ENCODE data around the gene SGPL1. TPM values are rescaled to one million over a fixed set of nuclear protein-coding genes. Genes with fewer than 3 reads are reported as not detected.

Gene SGPL1
- total RNA-seq, 4 donors from 2014 or later = 24.9 to 65.4 (median 61.3) TPM

GRCh38 chr10:70905071-70906021, 89.6 kb downstream of the SGPL1 start:
- H3K27ac ChIP-seq = no peak overlapping the region
- H3K9me3 ChIP-seq = no peaks in the 10 kb centered on the region
- TF ChIP-seq POLR2AphosphoS5 (IDR thresholded peaks at IDR 0.05) (no peak), CTCF (IDR thresholded peaks at IDR 0.05) (no peak), POLR2A (IDR thresholded peaks at IDR 0.05) (no peak), EP300 (IDR thresholded peaks at IDR 0.05; ENCODE audit: low read depth) (no peak)
- no peaks in the 10 kb centered on the region for H3K36me3 ChIP-seq
- DNase-seq = peak; percentile 6
- H3K4me1 ChIP-seq = peaks cover 4 to 23% (median 10%) of the 10 kb centered on the region in 4 donors
- WGBS, 2 donors (ENCODE audit: low coverage in 1 of 2) = 86 to 95% methylated on average over 6 to 27 of the region's 27 CpGs
- no peak overlapping the region for H3K4me3 ChIP-seq
- intact Hi-C loops (cut with DNase I; ENCODE audit: low total_unique reads) (no loop called here), in situ Hi-C loops (cut with MboI; ENCODE audit: low pct_ligation_motif_present in 1 of 4, low pct_unique_long_range_greater_than_20kb in 1 of 4, low sequenced_read_pairs in 3 of 4) (loop anchor here in 1 of 4 donors (10.0 kb wide), 1 partner anchor 299 kb away; no protein-coding TSS in a partner anchor)
- no peaks in the 10 kb centered on the region for H3K27me3 ChIP-seq

GRCh38 chr10:70906031-70906783, 90.5 kb downstream of the SGPL1 start:
- Histone ChIP-seq H3K36me3 (no peaks in the 10 kb centered on the region), H3K27ac (no peak overlapping the region), H3K9me3 (no peaks in the 10 kb centered on the region), H3K4me1 (peaks cover 4 to 23% (median 10%) of the 10 kb centered on the region in 4 donors), H3K4me3 (no peak overlapping the region), H3K27me3 (no peaks in the 10 kb centered on the region)
- WGBS, 2 donors (ENCODE audit: low coverage in 1 of 2) = 63 to 71% methylated on average over 1 to 5 of the region's 5 CpGs
- intact Hi-C loops (cut with DNase I; ENCODE audit: low total_unique reads) = no loop called here
- in situ Hi-C loops (cut with MboI; ENCODE audit: low pct_ligation_motif_present in 1 of 4, low pct_unique_long_range_greater_than_20kb in 1 of 4, low sequenced_read_pairs in 3 of 4) = loop anchor here in 1 of 4 donors (10.0 kb wide), 1 partner anchor 299 kb away; no protein-coding TSS in a partner anchor
- no peak for TF ChIP-seq POLR2A (IDR thresholded peaks at IDR 0.05)
- no peak for DNase-seq

- H3K9me3 ChIP-seq = no peaks in the 10 kb centered on the region
- WGBS, 2 donors (ENCODE audit: low coverage in 1 of 2) = 52 to 54% methylated on average over 3 to 15 of the region's 15 CpGs
- H3K27me3 ChIP-seq = no peaks in the 10 kb centered on the region
- in situ Hi-C loops (cut with MboI; ENCODE audit: low pct_ligation_motif_present in 1 of 4, low pct_unique_long_range_greater_than_20kb in 1 of 4, low sequenced_read_pairs in 3 of 4) (loop anchor here in 1 of 4 donors (10.0 kb wide), 1 partner anchor 298 kb away; no protein-coding TSS in a partner anchor), intact Hi-C loops (cut with DNase I; ENCODE audit: low total_unique reads) (no loop called here)
- peak; percentile 23 for DNase-seq
- no peak overlapping the region for H3K4me3 ChIP-seq
- H3K4me1 ChIP-seq = peaks cover 4 to 23% (median 10%) of the 10 kb centered on the region in 4 donors
- H3K27ac ChIP-seq = no peak overlapping the region
- TF ChIP-seq CTCF (IDR thresholded peaks at IDR 0.05) (peak in 1 of 5 experiments; percentile 30), POLR2A (IDR thresholded peaks at IDR 0.05) (no peak)
- no peaks in the 10 kb centered on the region for H3K36me3 ChIP-seq
Measured at GRCh38 chr10:70906953-70907636, 91.3 kb downstream of the SGPL1 start.

- in situ Hi-C loops (cut with MboI; ENCODE audit: low pct_ligation_motif_present in 1 of 4, low pct_unique_long_range_greater_than_20kb in 1 of 4, low sequenced_read_pairs in 3 of 4) = loop anchor here in 1 of 4 donors (10.0 kb wide), 1 partner anchor 297 kb away; no protein-coding TSS in a partner anchor
- Histone ChIP-seq H3K4me1 (peaks cover 4 to 23% (median 10%) of the 10 kb centered on the region in 4 donors), H3K27me3 (no peaks in the 10 kb centered on the region), H3K9me3 (no peaks in the 10 kb centered on the region), H3K36me3 (no peaks in the 10 kb centered on the region), H3K4me3 (no peak overlapping the region), H3K27ac (no peak overlapping the region)
- no peak for TF ChIP-seq EP300 (IDR thresholded peaks at IDR 0.05; ENCODE audit: low read depth)
- TF ChIP-seq CTCF (IDR thresholded peaks at IDR 0.05) = no peak
- TF ChIP-seq POLR2A (IDR thresholded peaks at IDR 0.05) = no peak
- TF ChIP-seq POLR2AphosphoS5 (IDR thresholded peaks at IDR 0.05) = no peak
- WGBS, 2 donors (ENCODE audit: low coverage in 1 of 2) = 68 to 74% methylated on average over 4 to 16 of the region's 16 CpGs
- DNase-seq = peak; percentile 3
- intact Hi-C loops (cut with DNase I; ENCODE audit: low total_unique reads) = no loop called here
Measured at GRCh38 chr10:70907637-70908405, 92.1 kb downstream of the SGPL1 start.
